Liver (tissue), 9 donors: ENCODE results near the gene C10orf71. TPM values are rescaled to one million over a fixed set of nuclear protein-coding genes. Genes with fewer than 3 reads are reported as not detected.

Source experiments
- DNase-seq: peaks from one replicate; pipeline ENCODE4 v3.0.0-alpha.2; 2017; ENCODE audit warnings: low spot score
- H3K27ac ChIP-seq, 2 donors: one replicate each; pipeline ENCODE4 v1.7.0; 2013; ENCODE audit warnings: inconsistent platforms in 2 of 2, low read length in 2 of 2, control low read depth in 1 of 2, low read depth in 1 of 2, mild to moderate bottlenecking in 1 of 2
- H3K27me3 ChIP-seq, 4 donors: one replicate each; pipeline versions ENCODE4 v1.6.1 to v1.7.0; 2013; ENCODE audit warnings: low read length in 3 of 4, inconsistent platforms in 1 of 4, mild to moderate bottlenecking in 1 of 4, moderate library complexity in 1 of 4; ENCODE audit not compliant: control insufficient read depth in 4 of 4, insufficient read depth in 4 of 4
- H3K36me3 ChIP-seq, 4 donors: one replicate each; pipeline versions ENCODE4 v1.6.1 to v1.7.0; 2013; ENCODE audit warnings: low read length in 3 of 4, mild to moderate bottlenecking in 3 of 4, low read depth in 1 of 4, moderate library complexity in 1 of 4; ENCODE audit not compliant: control insufficient read depth in 4 of 4, insufficient read depth in 3 of 4
- H3K4me1 ChIP-seq, 4 donors: one replicate each; pipeline versions ENCODE4 v1.6.1 to v1.7.0; 2013; ENCODE audit warnings: low read length in 3 of 4, mild to moderate bottlenecking in 3 of 4, moderate library complexity in 1 of 4; ENCODE audit not compliant: control insufficient read depth in 4 of 4, insufficient read depth in 4 of 4
- H3K4me3 ChIP-seq, 3 donors: one replicate each; pipeline versions ENCODE4 v1.6.1 to v1.7.0; 2013; ENCODE audit warnings: low read length in 3 of 3, control low read depth in 1 of 3, low read depth in 1 of 3, mild to moderate bottlenecking in 1 of 3
- H3K9ac ChIP-seq, 2 donors: one replicate each; pipeline ENCODE4 v1.7.0; 2013; ENCODE audit warnings: low read length in 2 of 2, mild to moderate bottlenecking in 2 of 2, moderate library complexity in 2 of 2, control low read depth in 1 of 2, low read depth in 1 of 2
- H3K9me3 ChIP-seq, 4 donors: one replicate each; pipeline versions ENCODE4 v1.6.1 to v1.7.0; 2013; ENCODE audit warnings: low read length in 3 of 4; ENCODE audit not compliant: control insufficient read depth in 4 of 4
- EGR1 ChIP-seq, 2 donors: IDR thresholded peaks; 2 replicates each; pipeline ENCODE4 v1.6.1; 2016 to 2018; ENCODE audit warnings: antibody characterized with exemption in 2 of 2, low read depth in 2 of 2
- FOXA2 ChIP-seq: IDR thresholded peaks from 2 replicates; pipeline ENCODE4 v1.6.1; 2016; ENCODE audit warnings: antibody characterized with exemption
- GABPA ChIP-seq, 2 donors: IDR thresholded peaks in 1 of 2; conservative IDR thresholded peaks in 1 of 2; 2 replicates each; pipeline ENCODE4 v1.6.1; 2016; ENCODE audit warnings: antibody characterized with exemption in 2 of 2, mild to moderate bottlenecking in 1 of 2, moderate library complexity in 1 of 2
- HNF4A ChIP-seq, 2 donors: conservative IDR thresholded peaks; 2 replicates each; pipeline ENCODE4 v1.6.1; 2016; ENCODE audit warnings: antibody characterized with exemption in 2 of 2, mild to moderate bottlenecking in 2 of 2
- HNF4G ChIP-seq: IDR thresholded peaks from 2 replicates; pipeline ENCODE4 v1.6.1; 2016; ENCODE audit warnings: antibody characterized with exemption
- NR2F2 ChIP-seq: IDR thresholded peaks from 2 replicates; pipeline ENCODE4 v1.6.1; 2016; ENCODE audit warnings: antibody characterized with exemption
- RAD21 ChIP-seq, 2 donors: IDR thresholded peaks; 2 replicates each; pipeline ENCODE4 v1.6.1; 2016; ENCODE audit warnings: antibody characterized with exemption in 2 of 2, mild to moderate bottlenecking in 2 of 2
- RXRA ChIP-seq, 2 donors: IDR thresholded peaks; 2 replicates each; pipeline ENCODE4 v1.6.1; 2017 to 2018; ENCODE audit warnings: antibody characterized with exemption in 2 of 2, mild to moderate bottlenecking in 1 of 2
- SP1 ChIP-seq: IDR thresholded peaks from 2 replicates; pipeline ENCODE4 v1.6.1; 2018; ENCODE audit warnings: antibody characterized with exemption, mild to moderate bottlenecking
- TAF1 ChIP-seq: conservative IDR thresholded peaks from 2 replicates; pipeline ENCODE4 v1.6.1; 2016; ENCODE audit warnings: antibody characterized with exemption, mild to moderate bottlenecking
- YY1 ChIP-seq: IDR thresholded peaks from 2 replicates; pipeline ENCODE4 v1.6.1; 2016; ENCODE audit warnings: antibody characterized with exemption, mild to moderate bottlenecking
- WGBS: extraction: QIAGEN DNeasy Blood & Tissue Kit; methylation state at CpG from one replicate; pipeline ENCODE4 v1.1.7; 2013; 5-methylcytosine and 5-hydroxymethylcytosine counted together
- polyA plus RNA-seq, 2 donors: library from polyadenylated mRNA; stranded (reverse) in 1 of 2; unstranded in 1 of 2; fragments of 200-250 nt in 1 of 2; fragments of >200 nt in 1 of 2; fragmentation: Nextera tagmentation in 1 of 2; extraction: Ambion mirVana in 1 of 2; gene quantifications; one replicate each; pipeline versions ENCODE4 v1.2.1 to v1.2.3, GENCODE V29; 2013 to 2015
- total RNA-seq, 2 donors: library from RNA; depleted of rRNA; stranded (reverse); fragments of >200 nt; gene quantifications; one replicate each; pipeline ENCODE4 v1.2.3, GENCODE V29; 2014
- TF ChIP-seq, protein P1 (sequence below): IDR thresholded peaks from 2 replicates; pipeline ENCODE4 v1.6.1; 2016; ENCODE audit warnings: antibody characterized with exemption
- TF ChIP-seq, protein P2 (sequence below): IDR thresholded peaks from 2 replicates; pipeline ENCODE4 v1.6.1; 2016; ENCODE audit warnings: antibody characterized with exemption
- TF ChIP-seq, protein P3 (sequence below): IDR thresholded peaks from 2 replicates; pipeline ENCODE4 v1.6.1; 2016; ENCODE audit warnings: antibody characterized with exemption
- TF ChIP-seq, protein P4 (sequence below): IDR thresholded peaks from 2 replicates; pipeline ENCODE4 v1.6.1; 2016; ENCODE audit warnings: antibody characterized with exemption, mild to moderate bottlenecking
- donor health status: healthy.
- donor health status: healthy.
- donor health status: healthy.
- donor health status: healthy.
- donor health status: healthy.

Gene C10orf71
- total and polyA plus RNA-seq, 4 donors = 0.03 TPM; not detected in 3

DNA sequence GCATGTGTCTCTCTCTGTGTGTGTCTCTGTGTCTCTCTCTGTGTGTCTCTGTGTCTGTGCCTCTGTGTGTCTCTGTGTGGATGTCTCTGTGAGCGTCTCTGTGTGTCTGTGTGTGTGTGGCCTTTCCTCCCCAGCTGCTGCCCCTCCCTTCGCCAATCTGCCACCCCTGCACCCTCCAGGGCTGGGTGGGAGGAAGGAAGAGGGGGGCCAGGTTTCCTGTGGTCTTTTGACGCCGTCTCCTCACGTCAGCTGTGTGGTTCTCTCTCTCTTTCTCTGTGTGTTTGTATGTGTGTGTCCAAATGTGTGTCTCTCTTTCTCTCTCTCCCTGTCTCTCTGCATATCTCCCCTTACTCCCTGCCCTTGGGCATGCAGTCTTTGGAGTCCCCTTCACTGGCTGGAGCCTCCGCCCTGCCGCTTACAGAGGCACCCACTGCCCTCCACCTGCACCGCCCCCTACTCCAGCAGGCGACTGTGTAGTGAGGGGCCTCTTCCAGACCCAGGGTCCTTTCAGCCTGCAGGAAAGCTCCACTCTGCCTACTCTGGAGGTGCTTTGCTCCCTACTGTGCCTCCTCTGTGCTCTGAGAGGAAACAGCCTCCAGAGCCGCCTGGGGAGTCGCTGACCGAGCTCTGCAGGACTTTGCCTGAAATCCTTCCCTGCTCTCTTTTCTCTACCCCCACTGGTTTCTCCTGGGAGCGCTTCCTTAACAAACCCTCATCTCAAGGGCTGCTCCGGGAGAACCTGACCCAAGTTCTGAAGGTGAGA is 44.2 kb upstream of the C10orf71 start (continued):
- TF ChIP-seq, protein P1, sequence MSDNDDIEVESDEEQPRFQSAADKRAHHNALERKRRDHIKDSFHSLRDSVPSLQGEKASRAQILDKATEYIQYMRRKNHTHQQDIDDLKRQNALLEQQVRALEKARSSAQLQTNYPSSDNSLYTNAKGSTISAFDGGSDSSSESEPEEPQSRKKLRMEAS = no peak
- TF ChIP-seq YY1 (no peak), EGR1 (IDR thresholded peaks at IDR 0.05; ENCODE audit: low read depth in 2 of 2) (no peak), RXRA (IDR thresholded peaks at IDR 0.05) (no peak), HNF4G (no peak), SP1 (no peak), TAF1 (no peak), FOXA2 (no peak), RAD21 (IDR thresholded peaks at IDR 0.05) (no peak)
- TF ChIP-seq, protein P2, sequence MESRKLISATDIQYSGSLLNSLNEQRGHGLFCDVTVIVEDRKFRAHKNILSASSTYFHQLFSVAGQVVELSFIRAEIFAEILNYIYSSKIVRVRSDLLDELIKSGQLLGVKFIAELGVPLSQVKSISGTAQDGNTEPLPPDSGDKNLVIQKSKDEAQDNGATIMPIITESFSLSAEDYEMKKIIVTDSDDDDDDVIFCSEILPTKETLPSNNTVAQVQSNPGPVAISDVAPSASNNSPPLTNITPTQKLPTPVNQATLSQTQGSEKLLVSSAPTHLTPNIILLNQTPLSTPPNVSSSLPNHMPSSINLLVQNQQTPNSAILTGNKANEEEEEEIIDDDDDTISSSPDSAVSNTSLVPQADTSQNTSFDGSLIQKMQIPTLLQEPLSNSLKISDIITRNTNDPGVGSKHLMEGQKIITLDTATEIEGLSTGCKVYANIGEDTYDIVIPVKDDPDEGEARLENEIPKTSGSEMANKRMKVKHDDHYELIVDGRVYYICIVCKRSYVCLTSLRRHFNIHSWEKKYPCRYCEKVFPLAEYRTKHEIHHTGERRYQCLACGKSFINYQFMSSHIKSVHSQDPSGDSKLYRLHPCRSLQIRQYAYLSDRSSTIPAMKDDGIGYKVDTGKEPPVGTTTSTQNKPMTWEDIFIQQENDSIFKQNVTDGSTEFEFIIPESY = no peak

DNA sequence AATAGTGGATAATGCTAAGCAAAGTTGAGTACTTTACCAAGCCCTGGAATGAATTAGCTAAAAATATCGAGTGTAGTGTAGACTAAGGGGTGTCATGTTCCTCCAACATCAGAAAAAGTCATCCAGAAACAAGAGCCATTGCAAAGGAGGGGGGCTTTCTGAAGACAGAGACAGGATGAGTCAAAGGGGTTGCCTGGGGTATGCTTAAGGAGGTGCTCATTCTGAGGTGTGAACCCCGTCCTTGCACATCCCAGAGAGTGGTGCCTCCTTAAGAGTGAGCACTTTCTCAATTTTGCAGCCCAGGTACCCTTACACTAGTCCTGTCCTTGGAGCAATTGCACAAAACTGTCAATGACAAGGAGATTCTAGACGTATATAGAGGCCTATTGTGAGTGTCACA is 43.1 kb upstream of the C10orf71 start:
- no peak for DNase-seq
- H3K9me3 ChIP-seq = no peaks in the 10 kb centered on the region
- H3K27ac ChIP-seq = no peak overlapping the region
- no peak overlapping the region for H3K4me3 ChIP-seq
- no peaks in the 10 kb centered on the region for H3K4me1 ChIP-seq
- no peak overlapping the region for H3K9ac ChIP-seq
- H3K36me3 ChIP-seq = no peaks in the 10 kb centered on the region
- H3K27me3 ChIP-seq = no peaks in the 10 kb centered on the region
- TF ChIP-seq, protein P3, sequence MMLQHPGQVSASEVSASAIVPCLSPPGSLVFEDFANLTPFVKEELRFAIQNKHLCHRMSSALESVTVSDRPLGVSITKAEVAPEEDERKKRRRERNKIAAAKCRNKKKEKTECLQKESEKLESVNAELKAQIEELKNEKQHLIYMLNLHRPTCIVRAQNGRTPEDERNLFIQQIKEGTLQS = no peak
- TF ChIP-seq RAD21 (IDR thresholded peaks at IDR 0.05) = no peak
- TF ChIP-seq, protein P4, sequence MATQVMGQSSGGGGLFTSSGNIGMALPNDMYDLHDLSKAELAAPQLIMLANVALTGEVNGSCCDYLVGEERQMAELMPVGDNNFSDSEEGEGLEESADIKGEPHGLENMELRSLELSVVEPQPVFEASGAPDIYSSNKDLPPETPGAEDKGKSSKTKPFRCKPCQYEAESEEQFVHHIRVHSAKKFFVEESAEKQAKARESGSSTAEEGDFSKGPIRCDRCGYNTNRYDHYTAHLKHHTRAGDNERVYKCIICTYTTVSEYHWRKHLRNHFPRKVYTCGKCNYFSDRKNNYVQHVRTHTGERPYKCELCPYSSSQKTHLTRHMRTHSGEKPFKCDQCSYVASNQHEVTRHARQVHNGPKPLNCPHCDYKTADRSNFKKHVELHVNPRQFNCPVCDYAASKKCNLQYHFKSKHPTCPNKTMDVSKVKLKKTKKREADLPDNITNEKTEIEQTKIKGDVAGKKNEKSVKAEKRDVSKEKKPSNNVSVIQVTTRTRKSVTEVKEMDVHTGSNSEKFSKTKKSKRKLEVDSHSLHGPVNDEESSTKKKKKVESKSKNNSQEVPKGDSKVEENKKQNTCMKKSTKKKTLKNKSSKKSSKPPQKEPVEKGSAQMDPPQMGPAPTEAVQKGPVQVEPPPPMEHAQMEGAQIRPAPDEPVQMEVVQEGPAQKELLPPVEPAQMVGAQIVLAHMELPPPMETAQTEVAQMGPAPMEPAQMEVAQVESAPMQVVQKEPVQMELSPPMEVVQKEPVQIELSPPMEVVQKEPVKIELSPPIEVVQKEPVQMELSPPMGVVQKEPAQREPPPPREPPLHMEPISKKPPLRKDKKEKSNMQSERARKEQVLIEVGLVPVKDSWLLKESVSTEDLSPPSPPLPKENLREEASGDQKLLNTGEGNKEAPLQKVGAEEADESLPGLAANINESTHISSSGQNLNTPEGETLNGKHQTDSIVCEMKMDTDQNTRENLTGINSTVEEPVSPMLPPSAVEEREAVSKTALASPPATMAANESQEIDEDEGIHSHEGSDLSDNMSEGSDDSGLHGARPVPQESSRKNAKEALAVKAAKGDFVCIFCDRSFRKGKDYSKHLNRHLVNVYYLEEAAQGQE = no peak
- TF ChIP-seq, protein P1 = no peak
- no peak for TF ChIP-seq HNF4A (conservative IDR thresholded peaks at IDR 0.05)
- no peak for TF ChIP-seq NR2F2
- TF ChIP-seq HNF4G = no peak
- WGBS = 71% methylated on average over 3 of the region's 3 CpGs

DNA sequence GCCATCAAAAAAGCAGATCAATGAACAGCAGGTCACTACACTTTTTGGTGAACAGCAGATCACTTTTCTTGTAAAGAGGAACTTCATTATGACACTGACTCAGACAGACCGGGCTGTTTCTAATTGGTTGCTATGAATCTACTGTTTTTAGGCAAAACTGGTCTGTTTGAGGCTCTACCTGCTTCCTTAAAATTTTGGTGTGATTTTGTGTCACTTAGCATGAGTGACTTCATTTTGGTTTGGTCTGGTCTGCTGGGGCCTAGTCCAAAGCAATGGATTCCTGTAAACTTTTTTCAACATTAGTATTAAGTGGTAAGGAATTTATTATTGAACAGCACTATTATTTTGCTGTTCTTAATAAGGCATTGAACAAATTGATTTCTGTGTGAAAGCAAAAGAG is 41.8 kb upstream of the C10orf71 start:
- Histone ChIP-seq H3K9me3 (no peaks in the 10 kb centered on the region), H3K4me1 (no peaks in the 10 kb centered on the region), H3K27ac (no peak overlapping the region), H3K27me3 (no peaks in the 10 kb centered on the region), H3K9ac (no peak overlapping the region), H3K4me3 (no peak overlapping the region), H3K36me3 (no peaks in the 10 kb centered on the region)
- WGBS = 80% methylated on average over 1 of the region's 1 CpG
- no peak for TF ChIP-seq FOXA2
- TF ChIP-seq, protein P1 = no peak
- no peak for TF ChIP-seq NR2F2
- no peak for TF ChIP-seq GABPA (IDR thresholded peaks at IDR 0.05 in 1 of 2, conservative IDR thresholded peaks at IDR 0.05 in 1 of 2)
- no peak for TF ChIP-seq RAD21 (IDR thresholded peaks at IDR 0.05)
- TF ChIP-seq RXRA (IDR thresholded peaks at IDR 0.05) = no peak
- TF ChIP-seq TAF1 = no peak
- TF ChIP-seq HNF4G = no peak
- DNase-seq = no peak
